Body of pancreas (tissue), 4 donors: Measurements from ENCODE around the gene ZC3H7B. TPM values are rescaled to one million over a fixed set of nuclear protein-coding genes. Genes with fewer than 3 reads are reported as not detected.

Source experiments
- ATAC-seq: fragments of 150-250 bp; one replicate; pipeline ENCODE4 v1.9.1; 2016
- DNase-seq, 4 donors: peaks; one replicate each; pipeline ENCODE4 v3.0.0-alpha.2; 2019
- H3K27ac ChIP-seq, 4 donors: fragments of 200-600 bp; sonication (generic); 1 replicate in 3 of 4; 2 replicates in 1 of 4; pipeline versions ENCODE4 v1.5.1 to v1.6.1; 2016 to 2019; ENCODE audit warnings: mild to moderate bottlenecking in 1 of 4, mixed read lengths in 1 of 4, moderate library complexity in 1 of 4
- H3K27me3 ChIP-seq, 2 donors: fragments of 200-600 bp; sonication (generic); one replicate each; pipeline ENCODE4 v1.6.0; 2016; ENCODE audit warnings: mild to moderate bottlenecking in 1 of 2
- H3K36me3 ChIP-seq, 2 donors: fragments of 200-600 bp; sonication (generic); replicated peaks in 1 of 2; 2 replicates each; pipeline ENCODE4 v1.5.1; 2016; ENCODE audit warnings: low read depth in 2 of 2; ENCODE audit not compliant: insufficient read depth in 1 of 2
- H3K4me1 ChIP-seq: fragments of 200-600 bp; sonication (generic); one replicate; pipeline ENCODE4 v1.6.0; 2016
- H3K4me3 ChIP-seq, 2 donors: fragments of 200-600 bp; sonication (generic); 1 replicate in 1 of 2; 2 replicates in 1 of 2; pipeline ENCODE4 v1.5.1; 2016 to 2019
- H3K9me3 ChIP-seq, 3 donors: fragments of 200-600 bp; sonication (generic); 1 replicate in 2 of 3; 2 replicates in 1 of 3; pipeline ENCODE4 v1.5.1; 2016
- POLR2A ChIP-seq, 3 donors: fragments of 450-650 bp; IDR thresholded peaks; one replicate each; pipeline ENCODE4 v1.6.1; 2016; ENCODE audit warnings: antibody characterized with exemption in 3 of 3, mild to moderate bottlenecking in 2 of 3
- WGBS, 2 donors: methylation state at CpG; one replicate each; pipeline ENCODE4 v1.1.5; 2017; 5-methylcytosine and 5-hydroxymethylcytosine counted together
- intact Hi-C: fragments of 100-400 bp; cut with DNase I; formaldehyde crosslinking; loops from one replicate; pipeline ENCODE4 v1.15.1; 2023
- total RNA-seq, 2 donors: library from RNA; depleted of rRNA; stranded (reverse); fragments of >200 nt; gene quantifications; one replicate each; pipeline ENCODE4 v1.1.0, GENCODE V29; 2016
- TF ChIP-seq, protein P1 (sequence below), 7 experiments: fragments of 450-650 bp in 4 of 7; fragments of 200-600 bp in 3 of 7; sonication (generic) in 3 of 7; IDR thresholded peaks; one replicate each; pipeline ENCODE4 v1.5.1; 2016 to 2019; ENCODE audit warnings: antibody characterized with exemption in 7 of 7

ZC3H7B gene
- total RNA-seq, 2 donors from 2014 or later, result 29.8 to 34.3 TPM

DNA sequence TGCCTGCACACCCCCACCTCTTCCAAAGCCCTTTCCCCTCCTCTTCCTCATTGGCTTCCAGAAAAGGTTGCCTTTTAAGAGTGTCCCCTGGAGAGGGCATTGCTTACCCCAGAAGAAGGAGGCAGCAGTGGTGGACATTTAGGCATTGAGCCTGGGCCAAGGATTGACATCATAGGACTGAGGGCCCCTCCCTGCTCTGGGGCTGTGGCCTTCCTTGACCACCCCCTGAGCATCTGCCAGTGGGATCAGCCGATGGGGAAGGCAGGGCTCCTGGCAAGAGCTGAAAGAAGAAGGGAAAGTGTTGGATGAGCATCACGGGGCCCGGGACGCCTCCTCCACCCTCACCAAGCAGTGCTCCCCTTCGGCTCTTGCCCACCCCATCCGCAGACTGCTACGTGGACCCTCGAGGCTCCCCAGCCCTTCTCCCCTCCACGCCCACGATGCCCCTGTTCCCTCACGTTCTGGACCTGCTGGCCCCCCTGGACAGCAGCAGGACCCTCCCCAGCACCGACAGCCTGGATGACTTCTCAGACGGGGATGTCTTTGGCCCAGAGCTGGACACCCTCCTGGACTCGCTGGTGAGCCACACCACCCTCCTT, 37.4 kb downstream of the ZC3H7B start:
- Histone ChIP-seq H3K4me1 (no peaks in the 10 kb centered on the region), H3K9me3 (no peaks in the 10 kb centered on the region), H3K27me3 (no peaks in the 10 kb centered on the region), H3K36me3 (peaks cover 0 to 14% of the 10 kb centered on the region in 2 donors), H3K4me3 (no peak overlapping the region), H3K27ac (no peak overlapping the region)
- intact Hi-C loops, result no loop called here
- TF ChIP-seq, protein P1, sequence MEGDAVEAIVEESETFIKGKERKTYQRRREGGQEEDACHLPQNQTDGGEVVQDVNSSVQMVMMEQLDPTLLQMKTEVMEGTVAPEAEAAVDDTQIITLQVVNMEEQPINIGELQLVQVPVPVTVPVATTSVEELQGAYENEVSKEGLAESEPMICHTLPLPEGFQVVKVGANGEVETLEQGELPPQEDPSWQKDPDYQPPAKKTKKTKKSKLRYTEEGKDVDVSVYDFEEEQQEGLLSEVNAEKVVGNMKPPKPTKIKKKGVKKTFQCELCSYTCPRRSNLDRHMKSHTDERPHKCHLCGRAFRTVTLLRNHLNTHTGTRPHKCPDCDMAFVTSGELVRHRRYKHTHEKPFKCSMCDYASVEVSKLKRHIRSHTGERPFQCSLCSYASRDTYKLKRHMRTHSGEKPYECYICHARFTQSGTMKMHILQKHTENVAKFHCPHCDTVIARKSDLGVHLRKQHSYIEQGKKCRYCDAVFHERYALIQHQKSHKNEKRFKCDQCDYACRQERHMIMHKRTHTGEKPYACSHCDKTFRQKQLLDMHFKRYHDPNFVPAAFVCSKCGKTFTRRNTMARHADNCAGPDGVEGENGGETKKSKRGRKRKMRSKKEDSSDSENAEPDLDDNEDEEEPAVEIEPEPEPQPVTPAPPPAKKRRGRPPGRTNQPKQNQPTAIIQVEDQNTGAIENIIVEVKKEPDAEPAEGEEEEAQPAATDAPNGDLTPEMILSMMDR (IDR thresholded peaks at IDR 0.05), result no peak
- no peak for TF ChIP-seq POLR2A (IDR thresholded peaks at IDR 0.05)
- no peak for ATAC-seq
- DNase-seq, result no peak
- 90 to 94% methylated on average over 14 of the region's 14 CpGs for WGBS, 2 donors

DNA sequence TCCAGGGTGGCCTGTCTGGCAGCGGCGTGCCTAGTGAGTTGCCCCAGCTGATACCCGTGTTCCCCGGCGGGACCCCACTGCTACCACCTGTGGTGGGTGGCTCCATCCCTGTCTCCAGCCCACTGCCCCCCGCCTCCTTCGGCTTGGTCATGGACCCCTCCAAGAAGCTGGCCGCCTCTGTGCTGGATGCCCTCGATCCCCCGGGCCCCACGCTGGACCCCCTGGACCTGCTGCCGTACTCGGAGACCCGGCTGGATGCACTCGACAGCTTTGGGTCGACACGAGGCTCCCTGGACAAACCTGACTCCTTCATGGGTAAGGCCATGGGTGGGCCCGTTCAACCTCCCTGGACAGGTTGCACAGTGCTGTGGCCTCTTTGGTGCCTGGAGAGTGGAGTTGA, 38.5 kb downstream of the ZC3H7B start:
- Histone ChIP-seq H3K27ac (no peak overlapping the region), H3K27me3 (no peaks in the 10 kb centered on the region), H3K4me1 (no peaks in the 10 kb centered on the region), H3K9me3 (no peaks in the 10 kb centered on the region), H3K4me3 (no peak overlapping the region), H3K36me3 (peaks cover 0 to 11% of the 10 kb centered on the region in 2 donors)
- 88 to 91% methylated on average over 4 to 18 of the region's 18 CpGs for WGBS, 2 donors
- no peak for ATAC-seq
- no peak for DNase-seq
- TF ChIP-seq, protein P1 (IDR thresholded peaks at IDR 0.05), result no peak
- no peak for TF ChIP-seq POLR2A (IDR thresholded peaks at IDR 0.05)
- intact Hi-C loops, result no loop called here

DNA sequence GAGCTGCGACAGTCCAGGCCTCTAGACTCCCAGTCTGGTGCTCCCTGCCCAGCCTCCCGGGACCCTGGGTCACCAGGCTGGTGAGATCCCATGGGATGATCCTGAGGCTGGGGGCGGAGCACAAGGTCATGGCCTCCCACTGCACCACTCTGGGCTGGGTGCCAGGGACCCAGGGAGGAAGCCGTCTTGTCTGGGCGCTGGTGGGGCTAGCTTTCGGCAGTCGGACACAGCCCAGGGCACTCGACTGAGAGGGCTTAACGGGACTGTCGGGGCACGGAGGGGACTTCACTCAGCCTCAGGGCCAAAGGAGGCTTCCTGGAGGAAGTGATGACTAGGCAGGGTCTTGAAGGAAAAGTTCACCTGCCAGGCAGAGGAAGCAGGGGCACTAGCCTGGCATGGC, 39.0 kb downstream of the ZC3H7B start:
- H3K36me3 ChIP-seq, result peaks cover 0 to 11% of the 10 kb centered on the region in 2 donors
- TF ChIP-seq POLR2A (IDR thresholded peaks at IDR 0.05), result no peak
- TF ChIP-seq, protein P1 (IDR thresholded peaks at IDR 0.05), result no peak
- 79% methylated on average over 11 of the region's 11 CpGs; no CpG with 5 or more reads in 1 of the 2 donors for WGBS, 2 donors
- H3K27ac ChIP-seq, result no peak overlapping the region
- ATAC-seq (no peak), DNase-seq (no peak)
- no peaks in the 10 kb centered on the region for H3K9me3 ChIP-seq
- no peaks in the 10 kb centered on the region for H3K27me3 ChIP-seq
- intact Hi-C loops, result no loop called here
- H3K4me3 ChIP-seq, result no peak overlapping the region
- H3K4me1 ChIP-seq, result no peaks in the 10 kb centered on the region

DNA sequence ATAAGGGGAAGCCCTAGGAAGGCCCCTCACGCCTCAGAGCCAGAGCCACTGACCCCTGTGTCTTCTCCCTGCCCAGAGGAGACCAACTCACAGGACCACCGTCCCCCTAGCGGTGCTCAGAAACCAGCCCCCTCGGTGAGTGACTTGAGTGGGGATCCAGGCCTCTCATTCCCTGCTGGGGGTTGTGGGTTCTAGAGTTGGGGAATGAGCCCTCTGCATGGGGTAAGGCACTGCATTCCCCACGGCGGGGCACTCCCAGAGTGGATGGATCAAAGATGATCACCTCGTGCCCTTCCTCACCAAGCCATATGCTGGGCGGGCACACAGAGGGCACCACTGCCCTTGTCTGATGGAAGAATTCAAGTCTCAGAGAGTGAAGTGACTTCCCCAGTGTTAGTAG, 39.7 kb downstream of the ZC3H7B start:
- 87 to 100% methylated on average over 2 to 8 of the region's 8 CpGs for WGBS, 2 donors
- TF ChIP-seq, protein P1 (IDR thresholded peaks at IDR 0.05), result no peak
- TF ChIP-seq POLR2A (IDR thresholded peaks at IDR 0.05), result no peak
- DNase-seq (no peak), ATAC-seq (no peak)
- Histone ChIP-seq H3K27ac (no peak overlapping the region), H3K27me3 (no peaks in the 10 kb centered on the region), H3K4me1 (no peaks in the 10 kb centered on the region), H3K36me3 (peaks cover 0 to 12% of the 10 kb centered on the region in 2 donors), H3K4me3 (no peak overlapping the region), H3K9me3 (no peaks in the 10 kb centered on the region)
- intact Hi-C loops, result no loop called here

DNA sequence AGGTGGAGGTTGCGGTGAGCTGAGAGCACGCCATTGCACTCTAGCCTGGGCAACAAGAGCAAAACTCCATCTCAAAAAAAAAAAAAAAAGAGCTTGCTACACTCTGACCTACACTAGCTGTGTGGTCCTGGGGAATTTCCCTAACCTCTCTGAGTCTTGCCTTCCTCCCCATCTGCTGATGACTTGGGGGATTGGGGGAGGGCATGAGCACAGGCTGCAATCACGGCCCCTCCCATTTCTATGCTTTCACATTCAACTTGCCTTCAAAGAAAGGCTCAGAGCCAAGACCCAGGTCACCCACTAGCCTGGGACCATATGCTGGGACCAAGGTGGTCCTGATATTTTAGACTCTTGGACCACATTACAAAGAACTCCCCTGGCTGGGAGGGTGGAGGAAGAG, 40.7 kb downstream of the ZC3H7B start:
- Histone ChIP-seq H3K36me3 (peaks cover 0 to 19% of the 10 kb centered on the region in 2 donors), H3K27me3 (no peaks in the 10 kb centered on the region), H3K9me3 (no peaks in the 10 kb centered on the region), H3K4me3 (no peak overlapping the region), H3K27ac (no peak overlapping the region), H3K4me1 (no peaks in the 10 kb centered on the region)
- TF ChIP-seq, protein P1 (IDR thresholded peaks at IDR 0.05), result no peak
- no peak for TF ChIP-seq POLR2A (IDR thresholded peaks at IDR 0.05)
- ATAC-seq, result no peak
- 98 to 100% methylated on average over 2 to 3 of the region's 3 CpGs for WGBS, 2 donors
- intact Hi-C loops, result no loop called here
- no peak for DNase-seq
